Suprapubic skin (tissue), 4 donors: ENCODE measurements around the gene NSD1. TPM values are rescaled to one million over a fixed set of nuclear protein-coding genes. Genes with fewer than 3 reads are reported as not detected.
A peak's percentile ranks its signal among the peaks of the same experiment; 100 is the strongest.

ENCODE experiments used
- DNase-seq, 2 donors: peaks; one replicate each; pipeline ENCODE4 v3.0.0-alpha.2; 2019; ENCODE audit warnings: low spot score in 2 of 2
- H3K27ac ChIP-seq: fragments of 200-600 bp; sonication (generic); one replicate; pipeline ENCODE4 v1.5.1; 2019
- H3K27me3 ChIP-seq: fragments of 200-600 bp; sonication (generic); one replicate; pipeline ENCODE4 v1.5.1; 2019
- H3K36me3 ChIP-seq: fragments of 200-600 bp; sonication (generic); one replicate; pipeline ENCODE4 v1.5.1; 2019
- H3K4me1 ChIP-seq: fragments of 200-600 bp; sonication (generic); one replicate; pipeline ENCODE4 v1.5.1; 2019
- H3K4me3 ChIP-seq: fragments of 200-600 bp; sonication (generic); one replicate; pipeline ENCODE4 v1.5.1; 2019; ENCODE audit warnings: mild to moderate bottlenecking
- H3K9me3 ChIP-seq: fragments of 200-600 bp; sonication (generic); one replicate; pipeline ENCODE4 v1.5.1; 2019
- CTCF ChIP-seq, 2 donors: fragments of 200-600 bp in 1 of 2; fragments of 450-650 bp in 1 of 2; sonication (generic) in 1 of 2; IDR thresholded peaks; one replicate each; pipeline ENCODE4 v1.5.1; 2016 to 2019; ENCODE audit warnings: antibody characterized with exemption in 2 of 2, mild to moderate bottlenecking in 1 of 2, moderate library complexity in 1 of 2
- EP300 ChIP-seq: sonication (generic); formaldehyde crosslinking; IDR thresholded peaks from one replicate; pipeline ENCODE4 v1.6.1; 2017; ENCODE audit warnings: antibody characterized with exemption
- POLR2A ChIP-seq, 2 donors: fragments of 450-650 bp; IDR thresholded peaks; one replicate each; pipeline ENCODE4 v1.6.1; 2017; ENCODE audit warnings: antibody characterized with exemption in 2 of 2, mild to moderate bottlenecking in 2 of 2, moderate library complexity in 2 of 2
- POLR2AphosphoS5 ChIP-seq, 3 donors: sonication (generic); formaldehyde crosslinking; IDR thresholded peaks; one replicate each; pipeline ENCODE4 v1.6.1; 2017; ENCODE audit warnings: antibody characterized with exemption in 3 of 3
- WGBS: methylation state at CpG from one replicate; pipeline ENCODE4 v1.1.5; 2018; 5-methylcytosine and 5-hydroxymethylcytosine counted together
- total RNA-seq, 4 donors: library from RNA; depleted of rRNA; stranded (reverse); fragments of >200 nt; gene quantifications; one replicate each; pipeline ENCODE4 v1.1.0, GENCODE V29; 2016

Gene NSD1
- total RNA-seq, 4 donors from 2014 or later, result 36.0 to 67.9 (median 51.3) TPM

GRCh38 chr5:177131019-177131320 is 2.6 kb upstream of the NSD1 start:
- no peaks in the 10 kb centered on the region for H3K9me3 ChIP-seq
- no peaks in the 10 kb centered on the region for H3K27me3 ChIP-seq
- peaks cover 5% of the 10 kb centered on the region for H3K36me3 ChIP-seq
- H3K4me1 ChIP-seq, result peaks cover 25% of the 10 kb centered on the region
- H3K4me3 ChIP-seq, result no peak overlapping the region
- H3K27ac ChIP-seq, result no peak overlapping the region
- DNase-seq, result no peak
- no peak for TF ChIP-seq POLR2A (IDR thresholded peaks at IDR 0.05)
- no peak for TF ChIP-seq EP300
- 38% methylated on average over 1 of the region's 2 CpGs for WGBS

DNA sequence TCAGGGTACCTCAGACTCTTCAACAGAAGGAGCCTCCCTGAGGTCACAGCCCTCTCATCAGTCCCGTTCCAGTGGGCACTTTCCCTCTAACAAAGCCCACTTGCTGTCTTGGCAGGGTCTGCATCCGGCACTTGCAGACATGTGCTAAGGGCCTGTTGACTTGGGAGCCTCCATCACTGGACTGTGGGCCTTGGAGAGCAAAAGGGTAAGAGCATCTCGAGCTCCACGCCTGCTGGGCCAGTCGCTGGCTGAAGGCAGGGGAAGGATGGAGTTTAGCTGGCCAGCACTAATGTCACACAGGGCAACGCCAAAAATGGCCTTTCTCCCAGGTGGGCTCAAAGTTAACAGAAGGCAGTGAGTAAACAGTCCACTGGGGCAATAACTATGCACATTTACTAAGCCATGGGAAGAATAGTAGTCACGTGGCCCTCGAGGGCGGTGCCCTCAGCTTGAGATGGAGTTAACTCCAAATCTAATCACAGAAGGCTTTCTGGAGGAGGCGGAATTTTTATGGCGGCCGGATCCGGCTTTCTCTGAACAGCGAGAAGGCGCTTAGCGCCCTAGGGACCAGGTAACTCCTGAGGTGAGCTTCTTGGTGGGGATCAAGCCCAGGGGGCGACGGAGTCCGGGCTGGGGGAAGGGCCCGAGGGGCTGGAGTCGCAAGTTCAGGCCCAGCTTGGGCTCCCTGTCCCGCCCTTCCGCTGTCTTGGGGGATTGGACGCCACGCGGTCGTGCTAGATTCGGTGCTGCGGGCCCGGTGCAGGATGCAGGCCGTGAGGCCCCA is 2.0 kb upstream of the NSD1 start:
- Histone ChIP-seq H3K27me3 (no peaks in the 10 kb centered on the region), H3K4me1 (peaks cover 31% of the 10 kb centered on the region), H3K27ac (peak overlapping the region; percentile 92), H3K4me3 (peak overlapping the region; percentile 86), H3K9me3 (no peaks in the 10 kb centered on the region), H3K36me3 (peaks cover 8% of the 10 kb centered on the region)
- WGBS, result 92% methylated on average over 30 of the region's 31 CpGs
- DNase-seq, result peak in 1 of 2 donors; percentile 67
- TF ChIP-seq CTCF (IDR thresholded peaks at IDR 0.05) (no peak), EP300 (no peak), POLR2A (IDR thresholded peaks at IDR 0.05) (no peak), POLR2AphosphoS5 (IDR thresholded peaks at IDR 0.05) (no peak)

DNA sequence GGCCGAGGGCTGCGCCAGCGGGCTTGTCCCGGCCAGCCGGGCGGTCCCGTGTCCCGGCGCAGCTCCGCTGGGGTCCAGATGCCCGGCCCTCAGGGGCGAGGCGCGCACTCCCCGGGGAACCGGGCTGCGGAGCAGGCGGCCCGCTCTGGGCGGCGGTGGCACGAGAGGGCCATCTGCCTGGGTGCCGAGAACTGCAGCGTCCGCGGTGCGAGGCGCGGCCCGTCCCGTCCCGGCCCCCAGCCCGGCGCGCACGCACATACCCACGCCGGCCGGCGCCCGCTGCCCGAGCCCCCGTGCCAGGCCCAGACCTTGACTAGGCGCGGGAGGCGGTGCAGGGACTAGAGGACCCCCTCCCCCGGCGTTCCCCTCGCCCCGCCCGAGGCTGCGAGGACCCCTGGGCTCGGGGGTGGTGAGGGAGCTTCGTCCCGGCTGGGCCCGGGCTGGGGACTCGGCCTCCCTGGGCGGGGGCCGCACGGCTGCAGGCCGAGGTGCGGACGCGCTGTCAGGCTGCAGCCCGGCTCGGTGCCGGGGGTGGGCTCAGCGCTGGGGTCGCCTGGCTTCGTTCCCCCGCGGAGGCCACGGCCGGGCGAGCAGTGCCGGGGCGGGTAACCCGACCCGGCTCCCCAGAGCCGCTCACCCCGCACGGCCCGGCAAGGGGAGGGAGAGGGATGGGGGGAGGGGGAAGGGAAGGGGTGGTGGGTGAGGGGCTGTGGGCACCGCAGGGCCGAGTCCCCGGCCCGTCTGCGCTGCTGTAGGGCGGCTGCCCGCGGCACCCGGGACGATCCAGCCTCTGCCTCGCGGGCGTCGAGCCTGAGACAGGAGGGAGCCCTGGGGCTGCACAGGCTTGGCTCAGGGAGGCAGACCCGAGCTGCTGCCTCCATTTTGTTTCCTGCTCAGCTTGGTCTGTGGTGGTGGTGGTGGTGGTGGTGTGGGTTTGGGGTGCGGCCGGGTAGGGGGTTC is 1.2 kb upstream of the NSD1 start:
- peaks cover 10% of the 10 kb centered on the region for H3K36me3 ChIP-seq
- peak overlapping the region; percentile 92 for H3K27ac ChIP-seq
- no peaks in the 10 kb centered on the region for H3K9me3 ChIP-seq
- no peak for TF ChIP-seq POLR2A (IDR thresholded peaks at IDR 0.05)
- no peaks in the 10 kb centered on the region for H3K27me3 ChIP-seq
- peak overlapping the region; percentile 86 for H3K4me3 ChIP-seq
- H3K4me1 ChIP-seq, result peaks cover 40% of the 10 kb centered on the region
- DNase-seq, result peak in 1 of 2 donors; percentile 65
- 80% methylated on average over 7 of the region's 100 CpGs for WGBS

DNA sequence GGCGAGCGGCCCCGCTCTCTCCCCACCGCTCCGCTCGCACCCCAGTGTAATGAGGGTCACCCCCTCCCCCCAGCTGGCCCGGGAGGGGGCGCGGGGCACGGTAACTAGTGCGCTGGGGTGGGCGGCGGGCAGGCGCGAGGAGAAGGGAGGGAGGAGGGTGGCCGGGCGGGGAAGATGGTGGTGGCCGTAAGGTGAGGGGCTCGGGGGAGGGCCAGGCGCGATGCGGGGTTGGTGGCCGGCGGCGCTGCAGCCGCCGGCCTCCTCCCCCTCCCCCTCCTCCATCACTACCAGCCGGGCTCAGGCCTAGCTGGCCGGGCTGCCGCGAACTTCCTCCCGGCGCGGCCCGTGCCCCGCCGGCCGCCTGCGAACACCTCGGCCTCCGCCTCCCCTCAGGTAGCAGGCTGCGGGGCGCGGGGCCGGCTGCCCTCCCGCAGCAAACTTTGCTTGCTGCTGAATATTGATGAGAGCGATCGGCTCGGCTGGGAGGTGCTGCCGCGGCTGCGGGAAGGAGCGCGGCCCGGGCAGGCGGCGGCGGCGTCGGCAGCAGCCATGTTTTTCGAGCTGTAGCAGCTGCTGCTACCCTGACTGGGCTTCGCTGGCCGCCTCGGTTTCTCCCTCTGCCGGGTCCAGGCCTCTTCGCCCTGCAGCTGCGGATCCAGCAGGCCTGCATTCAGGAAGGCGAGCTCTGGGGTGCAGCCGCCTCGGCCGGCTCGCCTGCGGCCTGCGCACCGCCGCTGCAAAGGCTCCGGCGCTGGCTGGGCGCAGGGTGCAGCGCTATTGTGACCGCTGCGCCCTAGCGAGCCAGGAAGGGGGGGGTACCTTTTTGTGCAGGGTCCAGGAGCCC is 502 bp downstream of the NSD1 start:
- H3K27ac ChIP-seq, result peak overlapping the region; percentile 92
- H3K9me3 ChIP-seq, result no peaks in the 10 kb centered on the region
- H3K4me1 ChIP-seq, result peaks cover 51% of the 10 kb centered on the region
- under 1% methylated on average over 26 of the region's 83 CpGs for WGBS
- no peak for DNase-seq
- peaks cover 21% of the 10 kb centered on the region for H3K36me3 ChIP-seq
- H3K27me3 ChIP-seq, result no peaks in the 10 kb centered on the region
- no peak for TF ChIP-seq POLR2AphosphoS5 (IDR thresholded peaks at IDR 0.05)
- TF ChIP-seq POLR2A (IDR thresholded peaks at IDR 0.05), result no peak
- no peak for TF ChIP-seq CTCF (IDR thresholded peaks at IDR 0.05)
- no peak for TF ChIP-seq EP300
- H3K4me3 ChIP-seq, result peak overlapping the region; percentile 86

DNA sequence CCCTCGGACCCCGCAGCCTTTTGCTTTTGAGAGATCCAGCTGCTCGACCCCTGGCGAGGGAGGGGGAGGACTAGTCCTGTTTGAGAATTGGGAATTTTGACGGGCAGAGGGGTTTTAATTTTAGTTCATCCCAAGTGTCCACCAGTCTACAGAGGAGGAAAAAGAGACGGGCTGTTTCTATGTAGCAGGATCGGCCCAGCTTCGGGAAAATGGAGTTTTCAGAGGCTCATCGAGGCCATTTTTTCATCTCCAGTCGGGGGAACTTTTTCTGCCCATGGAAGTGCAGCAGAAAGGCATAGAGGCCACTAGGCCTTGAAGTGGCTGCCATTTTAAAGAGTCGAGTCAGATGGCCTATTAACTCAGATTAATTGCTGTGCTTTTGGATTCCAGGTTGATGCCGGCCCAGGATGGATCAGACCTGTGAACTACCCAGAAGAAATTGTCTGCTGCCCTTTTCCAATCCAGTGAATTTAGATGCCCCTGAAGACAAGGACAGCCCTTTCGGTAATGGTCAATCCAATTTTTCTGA is 1.2 kb downstream of the NSD1 start:
- peak overlapping the region; percentile 92 for H3K27ac ChIP-seq
- peaks cover 58% of the 10 kb centered on the region for H3K4me1 ChIP-seq
- no peak for DNase-seq
- peak overlapping the region; percentile 86 for H3K4me3 ChIP-seq
- peaks cover 21% of the 10 kb centered on the region for H3K36me3 ChIP-seq
- no peaks in the 10 kb centered on the region for H3K27me3 ChIP-seq
- no peak for TF ChIP-seq POLR2A (IDR thresholded peaks at IDR 0.05)
- no peak for TF ChIP-seq CTCF (IDR thresholded peaks at IDR 0.05)
- no peaks in the 10 kb centered on the region for H3K9me3 ChIP-seq
- 9% methylated on average over 13 of the region's 13 CpGs for WGBS
